H1 (cell line): ENCODE results near the gene SGPP2. TPM values are rescaled to one million over a fixed set of nuclear protein-coding genes. Genes with fewer than 3 reads are reported as not detected.

Experiments used
- ASH2L ChIP-seq: fragments of 200-600, 300-600 bp; sonication (generic); IDR thresholded peaks from one replicate; pipeline ENCODE4 v1.7.1; 2017; ENCODE audit warnings: low read length
- CHD7 ChIP-seq: fragments of 300-600 bp; sonication (generic); IDR thresholded peaks from 2 replicates; pipeline ENCODE4 v1.7.1; 2012; ENCODE audit warnings: low read length, moderate library complexity, mild to moderate bottlenecking, inconsistent platforms; ENCODE audit not compliant: insufficient replicate concordance
- CREB1 ChIP-seq: IDR thresholded peaks from 2 replicates; pipeline ENCODE4 v1.6.1; 2012; ENCODE audit warnings: inconsistent platforms
- CTBP2 ChIP-seq: IDR thresholded peaks from 2 replicates; pipeline ENCODE4 v1.7.0; 2011; ENCODE audit warnings: borderline replicate concordance, mild to moderate bottlenecking, moderate library complexity, mixed read lengths, low read length; ENCODE audit not compliant: insufficient read depth, insufficient read length
- E2F6 ChIP-seq: IDR thresholded peaks from 2 replicates; pipeline ENCODE4 v1.6.1; 2012; ENCODE audit warnings: inconsistent platforms
- FOSL1 ChIP-seq: IDR thresholded peaks from 2 replicates; pipeline ENCODE4 v1.6.1; 2011; ENCODE audit warnings: mild to moderate bottlenecking, low read depth, low read length, moderate library complexity; ENCODE audit not compliant: insufficient read depth
- GABPA ChIP-seq: IDR thresholded peaks from 2 replicates; pipeline ENCODE4 v1.6.1; 2011; ENCODE audit warnings: mild to moderate bottlenecking, low read length, moderate library complexity, borderline replicate concordance; ENCODE audit not compliant: insufficient read depth
- HDAC6 ChIP-seq: IDR thresholded peaks from one replicate; pipeline ENCODE4 v1.7.1; 2012; ENCODE audit warnings: low read depth, mild to moderate bottlenecking, inconsistent platforms, low read length, moderate library complexity
- NRF1 ChIP-seq: IDR thresholded peaks from 2 replicates; pipeline ENCODE4 v1.6.1; 2011; ENCODE audit warnings: mild to moderate bottlenecking, low read depth, low read length, improper control_type of control experiment
- SIN3A ChIP-seq, 2 experiments: IDR thresholded peaks in 1 of 2; conservative IDR thresholded peaks in 1 of 2; 2 replicates each; pipeline ENCODE4 v1.6.1; 2011 to 2012; ENCODE audit warnings: low read length in 2 of 2, improper control_type of control experiment in 1 of 2, low read depth in 1 of 2, mild to moderate bottlenecking in 1 of 2
- SP1 ChIP-seq: IDR thresholded peaks from 2 replicates; pipeline ENCODE4 v1.6.1; 2011; ENCODE audit warnings: low read depth, low read length
- polyA plus RNA-seq, 7 experiments: library from polyadenylated mRNA; depleted of rRNA in 3 of 7; stranded (reverse) in 5 of 7; unstranded in 2 of 7; fragments of >200 nt in 5 of 7; fragments of 200-250 nt in 2 of 7; gene quantifications; 1 replicate in 5 of 7; 2 replicates in 1 of 7; 4 replicates in 1 of 7; pipeline versions ENCODE4 v1.2.1 to v1.2.3, GENCODE V29; 2011 to 2013; ENCODE audit warnings: missing spikeins in 2 of 7, mixed read lengths in 2 of 7
- total RNA-seq: library from RNA; stranded (reverse); fragmentation: NEBNext Ultra II Directional; extraction: Animal tissue kit (Norgen Biotek cat#: 25700); gene quantifications from 2 replicates; pipeline ENCODE4 v1.2.1, GENCODE V29; 2021

Gene SGPP2
- total and polyA plus RNA-seq, 2 of the 8 experiments (the other 6 are each of a cell fraction or from before 2014, with no cell fraction given) = 0.29 TPM; not detected in 1

- TF ChIP-seq CHD7 = no peak
- no peak for TF ChIP-seq CTBP2
- no peak for TF ChIP-seq GABPA
- no peak for TF ChIP-seq SP1
- TF ChIP-seq ASH2L = no peak
- TF ChIP-seq E2F6 = no peak
- TF ChIP-seq HDAC6 = no peak
- TF ChIP-seq CREB1 = no peak
- no peak for TF ChIP-seq FOSL1
- TF ChIP-seq NRF1 = no peak
- no peak for TF ChIP-seq SIN3A (conservative IDR thresholded peaks at IDR 0.05 in 1 of 2, IDR thresholded peaks at IDR 0.05 in 1 of 2; ENCODE audit: low read depth in 1 of 2, low read length in 2 of 2)
Measured at GRCh38 chr2:222532315-222532714, 108.0 kb downstream of the SGPP2 start (continued).
